Breast epithelium (tissue), 3 donors: ENCODE measurements around the gene TRNP1.

Experiments used
- POLR2A ChIP-seq: fragments of 450-650 bp; IDR thresholded peaks from one replicate; pipeline ENCODE4 v1.6.1; 2016; ENCODE audit warnings: antibody characterized with exemption, mild to moderate bottlenecking, moderate library complexity
- TF ChIP-seq, protein P1 (sequence below), 3 donors: fragments of 450-650 bp; IDR thresholded peaks; one replicate each; pipeline ENCODE4 v1.5.1; 2016 to 2017; ENCODE audit warnings: antibody characterized with exemption in 3 of 3, mild to moderate bottlenecking in 3 of 3, moderate library complexity in 3 of 3

DNA sequence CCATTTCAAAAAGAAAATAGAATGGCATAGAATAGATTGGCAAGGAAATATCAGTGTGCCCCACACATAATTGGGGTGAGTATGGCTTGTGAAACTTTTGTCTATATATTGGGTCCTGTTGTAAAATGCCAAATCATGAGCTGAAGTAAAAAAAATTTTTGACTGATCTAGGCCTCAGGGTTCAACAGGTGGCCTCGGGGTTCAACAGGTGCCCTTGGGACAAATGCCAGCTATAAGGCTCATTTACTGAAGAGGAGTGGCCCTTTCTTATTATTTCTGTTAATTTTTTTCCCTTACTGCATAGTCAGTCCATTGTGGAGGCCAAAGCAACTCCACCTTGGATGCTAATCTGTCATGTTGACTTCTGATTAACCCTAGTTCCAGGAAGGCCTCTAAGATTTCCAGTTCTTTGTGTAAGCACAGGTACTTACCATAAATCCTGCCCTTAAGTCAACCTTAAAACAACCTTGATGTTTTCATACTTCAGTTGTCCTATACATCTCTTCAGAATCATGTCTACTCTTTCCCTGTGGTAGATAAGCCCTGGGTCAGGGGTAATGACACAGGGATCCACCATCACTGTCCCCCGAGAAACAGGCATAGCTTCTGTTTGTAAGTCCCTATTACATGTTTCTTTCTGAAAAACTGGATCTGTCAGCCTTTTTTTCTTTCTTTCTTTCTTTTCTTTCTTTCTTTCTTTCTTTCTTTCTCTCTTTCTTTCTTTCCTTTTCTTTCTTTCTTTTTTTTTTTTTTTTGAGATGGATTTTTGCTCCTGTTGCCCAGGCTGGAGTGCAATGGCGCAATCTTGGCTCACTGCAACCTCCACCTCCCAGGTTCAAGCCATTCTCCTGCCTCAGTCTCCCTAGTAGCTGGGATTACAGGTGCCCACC, 16.6 kb upstream of the TRNP1 start:
- no peak for TF ChIP-seq POLR2A
- TF ChIP-seq, protein P1, sequence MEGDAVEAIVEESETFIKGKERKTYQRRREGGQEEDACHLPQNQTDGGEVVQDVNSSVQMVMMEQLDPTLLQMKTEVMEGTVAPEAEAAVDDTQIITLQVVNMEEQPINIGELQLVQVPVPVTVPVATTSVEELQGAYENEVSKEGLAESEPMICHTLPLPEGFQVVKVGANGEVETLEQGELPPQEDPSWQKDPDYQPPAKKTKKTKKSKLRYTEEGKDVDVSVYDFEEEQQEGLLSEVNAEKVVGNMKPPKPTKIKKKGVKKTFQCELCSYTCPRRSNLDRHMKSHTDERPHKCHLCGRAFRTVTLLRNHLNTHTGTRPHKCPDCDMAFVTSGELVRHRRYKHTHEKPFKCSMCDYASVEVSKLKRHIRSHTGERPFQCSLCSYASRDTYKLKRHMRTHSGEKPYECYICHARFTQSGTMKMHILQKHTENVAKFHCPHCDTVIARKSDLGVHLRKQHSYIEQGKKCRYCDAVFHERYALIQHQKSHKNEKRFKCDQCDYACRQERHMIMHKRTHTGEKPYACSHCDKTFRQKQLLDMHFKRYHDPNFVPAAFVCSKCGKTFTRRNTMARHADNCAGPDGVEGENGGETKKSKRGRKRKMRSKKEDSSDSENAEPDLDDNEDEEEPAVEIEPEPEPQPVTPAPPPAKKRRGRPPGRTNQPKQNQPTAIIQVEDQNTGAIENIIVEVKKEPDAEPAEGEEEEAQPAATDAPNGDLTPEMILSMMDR (IDR thresholded peaks at IDR 0.05): no peak
